MM.1S (cell line): ENCODE results near the gene PNPLA6.

Experiments used
- DNase-seq: peaks from one replicate; pipeline ENCODE4 v3.0.0-alpha.2; 2015
- H2AFZ ChIP-seq: fragments of 300-600 bp; sonication (generic); 2 replicates; pipeline ENCODE4 v1.6.0; 2016; ENCODE audit warnings: antibody characterized with exemption, low read length
- H3F3A ChIP-seq: fragments of 300-600 bp; sonication (generic); 2 replicates; pipeline ENCODE4 v1.6.1; 2016; ENCODE audit warnings: mild to moderate bottlenecking, antibody characterized with exemption, low read length, moderate library complexity, mixed read lengths; ENCODE audit not compliant: insufficient read depth
- H3K27ac ChIP-seq: fragments of 300-600 bp; sonication (generic); 2 replicates; pipeline ENCODE4 v1.5.1; 2016; ENCODE audit warnings: mild to moderate bottlenecking, low read length
- H3K27me3 ChIP-seq: fragments of 300-600 bp; sonication (generic); replicated peaks from 2 replicates; pipeline ENCODE4 v1.6.0; 2016; ENCODE audit warnings: low read length; ENCODE audit not compliant: insufficient read depth
- H3K36me3 ChIP-seq: fragments of 300-600 bp; sonication (generic); replicated peaks from 2 replicates; pipeline ENCODE4 v1.6.1; 2016; ENCODE audit warnings: mild to moderate bottlenecking, low read length, mixed read lengths; ENCODE audit not compliant: insufficient read depth
- H3K4me1 ChIP-seq: fragments of 300-600 bp; sonication (generic); 2 replicates; pipeline ENCODE4 v1.6.1; 2016; ENCODE audit warnings: low read length, mixed read lengths
- H3K4me2 ChIP-seq: fragments of 300-600 bp; sonication (generic); 2 replicates; pipeline ENCODE4 v1.6.0; 2016; ENCODE audit warnings: low read depth, low read length
- H3K4me3 ChIP-seq: fragments of 300-600 bp; sonication (generic); 2 replicates; pipeline ENCODE4 v1.5.1; 2016; ENCODE audit warnings: low read length, mixed read lengths
- H3K79me2 ChIP-seq: fragments of 300-600 bp; sonication (generic); 2 replicates; pipeline ENCODE4 v1.6.1; 2016; ENCODE audit warnings: mixed run types, low read length, mixed read lengths
- H3K9ac ChIP-seq: fragments of 300-600 bp; sonication (generic); 2 replicates; pipeline ENCODE4 v1.6.1; 2016; ENCODE audit warnings: low read length, mixed read lengths
- H3K9me2 ChIP-seq: fragments of 300-600 bp; sonication (generic); replicated peaks from 2 replicates; pipeline ENCODE4 v1.6.1; 2016; ENCODE audit warnings: mild to moderate bottlenecking, low read length, mixed read lengths; ENCODE audit not compliant: insufficient read depth
- H3K9me3 ChIP-seq: fragments of 300-600 bp; sonication (generic); replicated peaks from 2 replicates; pipeline ENCODE4 v1.6.1; 2016; ENCODE audit warnings: mild to moderate bottlenecking, low read length, mixed read lengths; ENCODE audit not compliant: insufficient read depth
- H4K20me1 ChIP-seq: fragments of 300-600 bp; sonication (generic); 2 replicates; pipeline ENCODE4 v1.6.1; 2016; ENCODE audit warnings: mild to moderate bottlenecking, low read length, moderate library complexity, mixed read lengths; ENCODE audit not compliant: insufficient read depth
- CTCF ChIP-seq: fragments of 300-600 bp; sonication (generic); IDR thresholded peaks from 2 replicates; pipeline ENCODE4 v1.5.1; 2016; ENCODE audit warnings: antibody characterized with exemption, low read length, mixed read lengths
- EZH2 ChIP-seq: fragments of 300-600 bp; sonication (generic); optimal IDR thresholded peaks from 2 replicates; pipeline ENCODE3; 2017; ENCODE audit warnings: low read depth, mild to moderate bottlenecking, antibody characterized with exemption, low read length, mixed read lengths
- EZH2phosphoT487 ChIP-seq: fragments of 300-600 bp; sonication (generic); IDR thresholded peaks from 2 replicates; pipeline ENCODE4 v1.6.1; 2018; ENCODE audit warnings: antibody characterized with exemption, low read length

PNPLA6 gene

GRCh38 chr19:7529610-7530490 is 5.7 kb upstream of the PNPLA6 start:
- Histone ChIP-seq H3K27ac (no peak overlapping the region), H3K4me1 (no peaks in the 10 kb centered on the region), H3K79me2 (no peaks in the 10 kb centered on the region), H3K9ac (no peak overlapping the region), H3F3A (0 out of 2 replicates have a peak, but pooled peaks cover 2% of the 10 kb centered on the region), H3K36me3 (no peaks in the 10 kb centered on the region), H3K9me2 (no peaks in the 10 kb centered on the region), H3K4me2 (no peak overlapping the region), H3K9me3 (no peaks in the 10 kb centered on the region), H2AFZ (no peak overlapping the region), H4K20me1 (no peaks in the 10 kb centered on the region), H3K27me3 (no peaks in the 10 kb centered on the region), H3K4me3 (no peak overlapping the region)
- TF ChIP-seq EZH2phosphoT487 (no peak), CTCF (no peak), EZH2 (no peak)
- no peak for DNase-seq

GRCh38 chr19:7533281-7533885 is 2.1 kb upstream of the PNPLA6 start:
- Histone ChIP-seq H4K20me1 (no peaks in the 10 kb centered on the region), H3K9ac (peak overlapping the region; percentile 73; the same call in 1 of the 2 replicates), H3K27me3 (no peaks in the 10 kb centered on the region), H3K4me1 (peaks cover 5% of the 10 kb centered on the region), H3F3A (0 out of 2 replicates have a peak, but pooled peaks cover 2% of the 10 kb centered on the region), H3K4me2 (peak overlapping the region; percentile 94), H3K36me3 (no peaks in the 10 kb centered on the region), H3K79me2 (no peaks in the 10 kb centered on the region), H2AFZ (peak overlapping the region; percentile 99), H3K4me3 (peak overlapping the region; percentile 94), H3K9me2 (no peaks in the 10 kb centered on the region), H3K9me3 (no peaks in the 10 kb centered on the region), H3K27ac (no peak overlapping the region)
- no peak for TF ChIP-seq CTCF
- no peak for TF ChIP-seq EZH2
- TF ChIP-seq EZH2phosphoT487: no peak
- no peak for DNase-seq

GRCh38 chr19:7533925-7534480 is 1.5 kb upstream of the PNPLA6 start:
- H3K36me3 ChIP-seq: no peaks in the 10 kb centered on the region
- DNase-seq: peak; percentile 92
- H3K4me1 ChIP-seq: peaks cover 5% of the 10 kb centered on the region
- TF ChIP-seq EZH2: no peak
- TF ChIP-seq CTCF: no peak
- TF ChIP-seq EZH2phosphoT487: no peak
- 0 out of 2 replicates have a peak, but pooled peaks cover 2% of the 10 kb centered on the region for H3F3A ChIP-seq
- no peaks in the 10 kb centered on the region for H3K27me3 ChIP-seq
- no peak overlapping the region for H3K27ac ChIP-seq
- H3K9me3 ChIP-seq: no peaks in the 10 kb centered on the region
- H3K9ac ChIP-seq: peak overlapping the region; percentile 73; the same call in 1 of the 2 replicates
- H4K20me1 ChIP-seq: no peaks in the 10 kb centered on the region
- H3K4me2 ChIP-seq: peak overlapping the region; percentile 94
- peak overlapping the region; percentile 99 for H2AFZ ChIP-seq
- H3K79me2 ChIP-seq: no peaks in the 10 kb centered on the region
- H3K9me2 ChIP-seq: no peaks in the 10 kb centered on the region
- H3K4me3 ChIP-seq: peak overlapping the region; percentile 94
